ACC112 (cell line): ENCODE measurements around the gene ACOXL.

Experiments
- H2AFZ ChIP-seq: fragments of 200-600 bp; sonication (generic); one replicate; pipeline ENCODE4 v1.6.0; 2017; ENCODE audit warnings: antibody characterized with exemption, low read length; ENCODE audit not compliant: unreplicated experiment
- H3K27ac ChIP-seq: fragments of 200-600 bp; sonication (generic); 2 replicates; pipeline ENCODE4 v1.5.1; 2014; ENCODE audit warnings: low read depth, mild to moderate bottlenecking, antibody characterized with exemption, low read length, moderate library complexity
- H3K27me3 ChIP-seq: fragments of 200-600 bp; sonication (generic); 2 replicates; pipeline ENCODE4 v1.6.1; 2014; ENCODE audit warnings: mild to moderate bottlenecking, antibody characterized with exemption, low read length, moderate library complexity, mixed read lengths; ENCODE audit not compliant: insufficient read depth
- H3K36me3 ChIP-seq: fragments of 200-600 bp; sonication (generic); 2 replicates; pipeline ENCODE4 v1.6.1; 2016; ENCODE audit warnings: mild to moderate bottlenecking, antibody characterized with exemption, low read length, moderate library complexity, mixed read lengths; ENCODE audit not compliant: insufficient read depth
- H3K4me1 ChIP-seq: fragments of 200-600 bp; sonication (generic); one replicate; pipeline ENCODE4 v1.6.1; 2016; ENCODE audit warnings: low read length, mixed read lengths; ENCODE audit not compliant: insufficient read depth, unreplicated experiment, control insufficient read depth
- H3K4me3 ChIP-seq: fragments of 200-600 bp; sonication (generic); 2 replicates; pipeline ENCODE4 v1.5.1; 2014; ENCODE audit warnings: mild to moderate bottlenecking, low read depth, low read length
- H3K79me2 ChIP-seq: fragments of 200-600 bp; sonication (generic); one replicate; pipeline ENCODE4 v1.6.0; 2016; ENCODE audit warnings: low read length; ENCODE audit not compliant: control insufficient read depth, unreplicated experiment, insufficient read depth

The ACOXL gene

GRCh38 chr2:110858135-110858725 is 125.9 kb downstream of the ACOXL start:
- H3K4me1 ChIP-seq = no peaks in the 10 kb centered on the region
- no peaks in the 10 kb centered on the region for H3K36me3 ChIP-seq
- peaks cover 85% of the 10 kb centered on the region for H3K27me3 ChIP-seq
- no peak overlapping the region for H2AFZ ChIP-seq
- H3K4me3 ChIP-seq = no peak overlapping the region
- H3K27ac ChIP-seq = no peak overlapping the region
- no peaks in the 10 kb centered on the region for H3K79me2 ChIP-seq

GRCh38 chr2:110858993-110859701 is 126.8 kb downstream of the ACOXL start:
- peaks cover 94% of the 10 kb centered on the region for H3K27me3 ChIP-seq
- no peak overlapping the region for H3K27ac ChIP-seq
- no peak overlapping the region for H2AFZ ChIP-seq
- H3K36me3 ChIP-seq = no peaks in the 10 kb centered on the region
- no peak overlapping the region for H3K4me3 ChIP-seq
- H3K79me2 ChIP-seq = no peaks in the 10 kb centered on the region
- no peaks in the 10 kb centered on the region for H3K4me1 ChIP-seq

- Histone ChIP-seq H2AFZ (no peak overlapping the region), H3K36me3 (no peaks in the 10 kb centered on the region), H3K27me3 (peaks cover 90% of the 10 kb centered on the region), H3K79me2 (no peaks in the 10 kb centered on the region), H3K27ac (no peak overlapping the region), H3K4me3 (no peak overlapping the region), H3K4me1 (peaks cover 10% of the 10 kb centered on the region)
These were observed 128.3 kb downstream of the ACOXL start for GRCh38 chr2:110860630-110861029.

- no peaks in the 10 kb centered on the region for H3K79me2 ChIP-seq
- H2AFZ ChIP-seq = no peak overlapping the region
- no peak overlapping the region for H3K4me3 ChIP-seq
- peaks cover 82% of the 10 kb centered on the region for H3K27me3 ChIP-seq
- no peaks in the 10 kb centered on the region for H3K36me3 ChIP-seq
- peaks cover 18% of the 10 kb centered on the region for H3K4me1 ChIP-seq
- no peak overlapping the region for H3K27ac ChIP-seq
These were observed 129.4 kb downstream of the ACOXL start for GRCh38 chr2:110861616-110862260.

- peaks cover 22% of the 10 kb centered on the region for H3K4me1 ChIP-seq
- H3K79me2 ChIP-seq = no peaks in the 10 kb centered on the region
These were observed 131.4 kb downstream of the ACOXL start for GRCh38 chr2:110863726-110864125.

GRCh38 chr2:110864176-110864575 is 131.8 kb downstream of the ACOXL start:
- H3K79me2 ChIP-seq = no peaks in the 10 kb centered on the region
- H3K36me3 ChIP-seq = no peaks in the 10 kb centered on the region
- H2AFZ ChIP-seq = no peak overlapping the region
- H3K27me3 ChIP-seq = peaks cover 59% of the 10 kb centered on the region
- H3K4me3 ChIP-seq = no peak overlapping the region
- no peak overlapping the region for H3K27ac ChIP-seq
- H3K4me1 ChIP-seq = peaks cover 26% of the 10 kb centered on the region

More at GRCh38 chr2:110863726-110864125, 131.4 kb downstream of the ACOXL start:
- Histone ChIP-seq H2AFZ (no peak overlapping the region), H3K27me3 (peaks cover 64% of the 10 kb centered on the region), H3K27ac (no peak overlapping the region), H3K36me3 (no peaks in the 10 kb centered on the region), H3K4me3 (no peak overlapping the region)

GRCh38 chr2:110864731-110865130 is 132.4 kb downstream of the ACOXL start:
- H3K4me1 ChIP-seq = peaks cover 31% of the 10 kb centered on the region

GRCh38 chr2:110865188-110865587 is 132.8 kb downstream of the ACOXL start:
- Histone ChIP-seq H3K36me3 (no peaks in the 10 kb centered on the region), H3K79me2 (no peaks in the 10 kb centered on the region), H3K27me3 (peaks cover 50% of the 10 kb centered on the region), H3K4me3 (no peak overlapping the region), H3K4me1 (peaks cover 34% of the 10 kb centered on the region), H2AFZ (no peak overlapping the region), H3K27ac (no peak overlapping the region)

More at GRCh38 chr2:110864731-110865130, 132.4 kb downstream of the ACOXL start:
- Histone ChIP-seq H3K4me3 (no peak overlapping the region), H3K36me3 (no peaks in the 10 kb centered on the region), H3K79me2 (no peaks in the 10 kb centered on the region), H2AFZ (no peak overlapping the region), H3K27me3 (peaks cover 54% of the 10 kb centered on the region), H3K27ac (no peak overlapping the region)

- Histone ChIP-seq H3K79me2 (no peaks in the 10 kb centered on the region), H3K4me3 (no peak overlapping the region), H3K27me3 (peaks cover 42% of the 10 kb centered on the region), H3K27ac (no peak overlapping the region), H2AFZ (no peak overlapping the region), H3K4me1 (peaks cover 34% of the 10 kb centered on the region), H3K36me3 (no peaks in the 10 kb centered on the region)
These were observed 133.7 kb downstream of the ACOXL start for GRCh38 chr2:110866045-110866444.

- Histone ChIP-seq H3K27ac (no peak overlapping the region), H2AFZ (no peak overlapping the region), H3K79me2 (no peaks in the 10 kb centered on the region), H3K27me3 (peaks cover 37% of the 10 kb centered on the region), H3K4me3 (no peak overlapping the region), H3K4me1 (peaks cover 34% of the 10 kb centered on the region), H3K36me3 (no peaks in the 10 kb centered on the region)
These were observed 134.1 kb downstream of the ACOXL start for GRCh38 chr2:110866466-110866865.

- H2AFZ ChIP-seq = no peak overlapping the region
- H3K4me3 ChIP-seq = no peak overlapping the region
- peaks cover 31% of the 10 kb centered on the region for H3K27me3 ChIP-seq
- no peaks in the 10 kb centered on the region for H3K79me2 ChIP-seq
- H3K4me1 ChIP-seq = peaks cover 34% of the 10 kb centered on the region
- no peaks in the 10 kb centered on the region for H3K36me3 ChIP-seq
- no peak overlapping the region for H3K27ac ChIP-seq
These were observed 134.7 kb downstream of the ACOXL start for GRCh38 chr2:110867078-110867477.
